ENCODE results near the gene C5orf15. TPM values are rescaled to one million over a fixed set of nuclear protein-coding genes. Genes with fewer than 3 reads are reported as not detected.

The C5orf15 gene
- total and polyA plus RNA-seq, 2 experiments from 2014 or later = 37.7 to 61.4 TPM

GRCh38 chr5:133974142-133974541, 5.7 kb upstream of the C5orf15 start:
- peaks cover 69% of the 10 kb centered on the region for H3K36me3 Mint-ChIP-seq (ENCODE audit: low read depth)
- Histone ChIP-seq H3K4me3 (no peak overlapping the region), H2AFZ (no peak overlapping the region), H3K36me3 (ENCODE audit: insufficient read depth) (peaks cover 54% of the 10 kb centered on the region), H3K4me1 (ENCODE audit: insufficient read depth) (peaks cover 12% of the 10 kb centered on the region; the same call in 1 of the 2 replicates), H3K79me2 (replicated peaks; ENCODE audit: insufficient read depth) (peaks cover 10% of the 10 kb centered on the region; the same call in 1 of the 2 replicates), H3K27ac (ENCODE audit: low read depth) (no peak overlapping the region), H4K20me1 (replicated peaks; ENCODE audit: insufficient read depth) (peaks cover 20% of the 10 kb centered on the region), H3F3A (replicated peaks; ENCODE audit: low read depth) (peaks cover 11% of the 10 kb centered on the region), H3K27me3 (ENCODE audit: insufficient read depth) (no peaks in the 10 kb centered on the region), H3K4me2 (no peak overlapping the region), H3K9me2 (ENCODE audit: insufficient read depth) (no peaks in the 10 kb centered on the region)
- no peak for ATAC-seq
- no peak overlapping the region for H3K4me3 Mint-ChIP-seq
- DNase-seq (ENCODE audit: low spot score) = no peak
- H3K27me3 Mint-ChIP-seq (ENCODE audit: insufficient read depth, low read depth, poor library complexity) = peaks cover 7% of the 10 kb centered on the region
- no peak overlapping the region for H3K27ac Mint-ChIP-seq
- TF ChIP-seq REST (IDR thresholded peaks at IDR 0.05; ENCODE audit: unreplicated experiment) (no peak), POLR2AphosphoS5 (IDR thresholded peaks at IDR 0.05; ENCODE audit: low read depth) (no peak), ETS1 (IDR thresholded peaks at IDR 0.05) (no peak), STAT1 (IDR thresholded peaks at IDR 0.05; ENCODE audit: unreplicated experiment) (no peak), EZH2 (IDR thresholded peaks at IDR 0.05; ENCODE audit: low read depth, unreplicated experiment) (no peak), ZNF462 (CRISPR knock-in tag; IDR thresholded peaks at IDR 0.05) (no peak), CTCF (conservative IDR thresholded peaks at IDR 0.05; ENCODE audit: low read depth in 2 of 2) (no peak)
- no peaks in the 10 kb centered on the region for H3K9me3 Mint-ChIP-seq
- peaks cover 6% of the 10 kb centered on the region; the same call in 2 of the 3 replicates for H3K4me1 Mint-ChIP-seq
